GM12872 (cell line): ENCODE data around the gene EMC1.

ENCODE experiments used
- TF ChIP-seq, protein P1 (sequence below): IDR thresholded peaks from 3 replicates; pipeline ENCODE4 v1.5.1; 2011; ENCODE audit warnings: low read depth, mild to moderate bottlenecking, low read length, moderate library complexity; ENCODE audit not compliant: insufficient read depth

EMC1 gene

DNA sequence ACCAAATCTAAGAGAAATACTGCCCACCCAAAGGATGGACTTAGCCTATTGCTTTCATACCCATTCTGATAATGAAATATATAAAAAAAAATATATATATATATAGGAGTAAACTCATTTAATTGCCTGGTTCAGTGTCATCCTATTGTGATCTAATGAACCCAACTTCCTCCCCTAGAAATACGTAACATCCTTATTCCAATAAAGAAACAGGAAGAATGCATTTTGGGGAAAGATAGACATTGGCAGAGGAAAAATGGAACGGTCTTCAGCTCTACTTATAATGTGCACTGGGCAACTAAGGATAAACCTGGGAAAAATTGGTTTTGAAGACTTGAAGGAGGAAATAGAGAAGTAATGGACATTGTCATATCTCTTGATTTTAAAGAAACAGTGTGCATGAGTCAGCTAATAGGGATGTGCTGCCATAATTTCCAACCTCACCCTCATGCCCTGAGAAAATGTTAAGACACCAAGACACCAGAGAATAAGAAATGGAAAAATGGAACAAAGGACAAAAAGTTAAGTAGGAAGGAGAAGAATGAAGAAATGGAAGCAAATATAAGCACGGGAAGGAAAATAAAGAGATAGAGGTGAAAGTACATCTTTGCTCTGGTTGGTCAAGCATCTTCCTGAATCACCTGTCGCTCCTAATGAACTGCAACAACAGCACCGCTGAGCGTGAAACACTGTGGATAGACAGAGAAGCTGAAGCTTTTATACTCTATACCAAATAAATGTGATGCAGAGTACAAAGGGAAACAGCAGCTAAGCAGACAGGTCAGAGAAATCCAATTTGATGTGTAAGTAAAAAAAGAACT lies 46.7 kb downstream of the EMC1 start:
- TF ChIP-seq, protein P1, sequence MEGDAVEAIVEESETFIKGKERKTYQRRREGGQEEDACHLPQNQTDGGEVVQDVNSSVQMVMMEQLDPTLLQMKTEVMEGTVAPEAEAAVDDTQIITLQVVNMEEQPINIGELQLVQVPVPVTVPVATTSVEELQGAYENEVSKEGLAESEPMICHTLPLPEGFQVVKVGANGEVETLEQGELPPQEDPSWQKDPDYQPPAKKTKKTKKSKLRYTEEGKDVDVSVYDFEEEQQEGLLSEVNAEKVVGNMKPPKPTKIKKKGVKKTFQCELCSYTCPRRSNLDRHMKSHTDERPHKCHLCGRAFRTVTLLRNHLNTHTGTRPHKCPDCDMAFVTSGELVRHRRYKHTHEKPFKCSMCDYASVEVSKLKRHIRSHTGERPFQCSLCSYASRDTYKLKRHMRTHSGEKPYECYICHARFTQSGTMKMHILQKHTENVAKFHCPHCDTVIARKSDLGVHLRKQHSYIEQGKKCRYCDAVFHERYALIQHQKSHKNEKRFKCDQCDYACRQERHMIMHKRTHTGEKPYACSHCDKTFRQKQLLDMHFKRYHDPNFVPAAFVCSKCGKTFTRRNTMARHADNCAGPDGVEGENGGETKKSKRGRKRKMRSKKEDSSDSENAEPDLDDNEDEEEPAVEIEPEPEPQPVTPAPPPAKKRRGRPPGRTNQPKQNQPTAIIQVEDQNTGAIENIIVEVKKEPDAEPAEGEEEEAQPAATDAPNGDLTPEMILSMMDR = no peak

DNA sequence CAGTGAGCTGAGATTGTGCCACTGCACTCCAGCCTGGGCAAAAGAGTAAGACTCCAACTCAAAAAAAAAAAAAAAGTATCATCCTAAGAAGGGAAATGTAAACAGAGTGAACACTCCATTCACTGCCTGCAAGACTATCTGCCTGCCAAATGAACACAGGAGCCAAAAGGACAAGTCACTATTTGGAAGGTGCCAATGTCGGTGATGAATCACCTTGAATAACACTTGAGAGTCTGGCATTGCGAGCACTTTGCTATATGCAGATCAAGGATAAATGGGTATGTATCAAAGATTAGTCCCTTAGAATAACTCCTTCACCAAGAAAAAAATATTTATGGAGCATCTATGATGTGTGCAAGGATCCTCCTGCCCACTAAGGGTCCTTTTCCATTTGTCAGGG lies 47.9 kb downstream of the EMC1 start:
- TF ChIP-seq, protein P1 = no peak

DNA sequence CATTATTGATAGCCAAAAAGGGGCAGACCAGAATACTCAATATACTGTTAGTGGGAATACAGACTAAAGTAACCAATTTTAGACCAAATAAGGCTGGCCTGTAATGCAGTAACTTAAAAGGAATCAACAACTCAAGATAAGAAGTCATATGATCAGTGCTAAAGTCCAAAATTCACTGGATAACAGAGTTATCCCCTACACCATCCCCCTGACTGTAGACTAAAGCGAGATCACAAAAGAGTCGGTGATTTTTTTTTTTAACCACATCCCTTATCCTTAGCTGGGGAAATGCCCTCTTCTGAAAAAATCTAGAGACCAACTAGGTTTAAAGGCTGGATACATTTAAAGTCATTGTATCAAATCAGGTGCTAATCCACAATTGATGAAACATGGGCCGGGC lies 48.9 kb downstream of the EMC1 start:
- TF ChIP-seq, protein P1 = no peak

DNA sequence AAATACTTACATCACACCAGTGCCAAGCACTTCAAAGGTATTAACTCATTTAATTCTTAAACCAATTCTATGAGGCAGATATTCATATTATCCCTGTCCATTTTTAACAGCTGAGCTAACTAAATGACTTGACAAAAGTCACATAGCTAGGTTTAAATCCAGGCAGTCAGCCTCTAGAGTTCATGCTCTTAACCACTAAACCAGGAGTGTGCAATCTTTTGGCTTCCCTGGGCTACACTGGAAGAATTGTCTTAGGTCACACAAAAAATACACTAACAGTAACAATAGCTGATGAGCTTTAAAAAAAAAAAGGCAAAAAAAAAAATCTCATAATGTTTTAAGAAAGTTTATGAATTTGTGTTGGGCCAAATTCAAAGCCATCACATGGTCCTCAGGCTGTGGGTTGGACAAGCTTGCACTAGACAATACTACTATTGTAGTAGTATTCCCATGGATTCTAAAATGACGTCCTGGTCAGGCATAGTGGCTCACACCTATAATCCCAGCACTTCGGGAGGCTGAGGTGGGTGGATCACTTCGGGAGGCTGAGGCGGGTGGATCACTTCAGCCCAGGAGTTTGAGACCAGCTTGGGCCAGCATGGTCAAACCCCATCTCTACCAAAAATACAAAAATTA lies 51.2 kb downstream of the EMC1 start:
- TF ChIP-seq, protein P1 = no peak

DNA sequence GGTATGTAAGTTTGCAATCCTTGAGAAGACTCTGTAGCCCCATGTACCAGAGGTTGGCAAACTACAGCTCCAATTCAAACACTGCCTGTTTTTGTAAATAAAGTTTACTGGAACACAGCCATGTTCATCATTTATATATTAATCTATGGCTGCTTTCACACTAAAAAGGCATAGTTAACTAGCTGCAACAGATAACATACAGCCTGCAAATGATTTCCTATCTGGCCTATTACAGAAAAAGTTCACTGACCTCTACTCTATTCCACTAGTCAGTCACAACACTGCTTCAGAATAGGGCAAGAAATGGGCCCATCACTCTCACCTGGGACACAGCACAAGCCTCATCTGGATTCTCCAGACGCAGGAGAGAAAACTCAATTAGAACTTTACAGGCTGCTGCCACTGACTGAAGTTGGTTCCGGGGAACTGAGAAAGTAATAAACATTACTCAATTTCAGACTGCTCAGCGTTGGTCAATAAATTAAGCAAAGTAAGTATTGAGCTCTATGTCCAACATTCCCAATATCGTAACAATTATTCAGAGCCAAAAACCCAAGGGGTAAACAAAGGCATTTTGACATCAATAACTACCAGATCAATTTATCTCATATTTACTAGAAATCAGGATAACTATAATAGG lies 51.9 kb downstream of the EMC1 start:
- TF ChIP-seq, protein P1 = no peak

DNA sequence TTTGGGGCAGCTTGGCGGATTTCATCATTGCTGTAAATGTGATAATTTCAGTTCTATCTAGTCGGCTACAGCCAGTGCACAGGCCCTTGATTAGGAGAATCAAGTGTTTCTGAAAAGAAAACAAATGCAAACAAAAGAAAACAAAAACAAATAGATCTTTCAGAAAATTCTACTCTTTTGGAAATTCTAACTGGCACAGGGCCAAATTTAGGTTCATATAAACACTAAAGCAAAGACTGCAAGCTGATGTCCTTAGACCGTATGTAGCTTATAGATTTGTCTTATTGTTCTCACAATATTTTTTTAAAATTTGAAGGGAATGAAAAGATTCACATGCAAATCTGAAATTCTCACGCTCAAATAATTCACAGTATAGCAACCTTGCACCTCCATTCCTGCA lies 52.5 kb downstream of the EMC1 start:
- TF ChIP-seq, protein P1 = no peak

DNA sequence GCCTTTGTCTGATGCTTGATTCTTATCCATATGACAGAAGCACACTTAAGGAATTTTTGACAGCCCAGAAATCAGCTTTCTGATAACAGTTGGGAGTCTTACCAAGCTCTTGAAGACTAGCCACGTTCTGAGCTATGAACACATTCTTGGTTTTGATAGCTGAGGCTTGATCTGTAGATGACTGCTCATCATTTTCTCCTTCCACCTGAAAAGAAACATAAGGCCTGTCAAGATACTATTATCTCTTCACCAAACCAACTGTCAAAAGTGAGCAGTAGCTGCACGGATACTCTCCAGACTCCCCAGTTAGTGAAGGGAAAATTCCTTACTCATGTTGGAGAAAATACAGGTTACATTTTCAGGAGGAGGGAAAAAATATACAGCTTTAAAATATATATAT lies 53.5 kb downstream of the EMC1 start:
- TF ChIP-seq, protein P1 = no peak
